Kidney (tissue), 14 donors: ENCODE results near the gene ACLY. TPM values are rescaled to one million over a fixed set of nuclear protein-coding genes. Genes with fewer than 3 reads are reported as not detected.

Experiments used
- DNase-seq, 5 donors: peaks; one replicate each; pipeline ENCODE4 v3.0.0-alpha.2; 2013 to 2020
- FAIRE-seq: peaks from 2 replicates; lab custom pipeline; 2012; peaks lifted over from hg19 to GRCh38; lab: Jason Lieb, UNC
- H3K27ac ChIP-seq, 2 donors: one replicate each; pipeline ENCODE4 v1.7.0; 2013; ENCODE audit warnings: low read depth in 2 of 2, low read length in 2 of 2, inconsistent platforms in 1 of 2
- H3K27me3 ChIP-seq: one replicate; pipeline ENCODE4 v1.7.1; 2013; ENCODE audit warnings: low read length, inconsistent platforms; ENCODE audit not compliant: control insufficient read depth, insufficient read depth
- H3K36me3 ChIP-seq, 3 donors: one replicate each; pipeline versions ENCODE4 v1.7.0 to v1.7.1; 2013; ENCODE audit warnings: low read length in 3 of 3, control low read depth in 1 of 3, inconsistent platforms in 1 of 3; ENCODE audit not compliant: insufficient read depth in 3 of 3, control insufficient read depth in 2 of 3
- H3K4me1 ChIP-seq, 3 donors: one replicate each; pipeline versions ENCODE4 v1.7.0 to v1.7.1; 2013; ENCODE audit warnings: low read length in 3 of 3, inconsistent platforms in 1 of 3, low read depth in 1 of 3; ENCODE audit not compliant: control insufficient read depth in 2 of 3, insufficient read depth in 2 of 3
- H3K4me3 ChIP-seq, 3 donors: one replicate each; pipeline versions ENCODE4 v1.7.0 to v1.8.1; 2013; ENCODE audit warnings: low read length in 3 of 3, control low read depth in 1 of 3, inconsistent platforms in 1 of 3
- H3K9ac ChIP-seq, 3 donors: one replicate each; pipeline versions ENCODE4 v1.7.0 to v1.7.1; 2013; ENCODE audit warnings: low read length in 3 of 3, control low read depth in 1 of 3, inconsistent platforms in 1 of 3
- H3K9me3 ChIP-seq, 3 donors: one replicate each; pipeline versions ENCODE4 v1.7.0 to v1.7.1; 2013; ENCODE audit warnings: low read length in 3 of 3, control low read depth in 1 of 3, inconsistent platforms in 1 of 3; ENCODE audit not compliant: control insufficient read depth in 2 of 3, insufficient read depth in 1 of 3
- intact Hi-C: fragments of 100-400 bp; cut with DNase I; formaldehyde crosslinking; loops from one replicate; pipeline ENCODE4 v1.11.1; 2022
- polyA plus RNA-seq: library from polyadenylated mRNA; stranded (reverse); fragments of 350-450 nt; fragmentation: Illumina TruSeq; extraction: RNeasy Lipid Tissue Mini Kit (QIAGEN cat#74804); gene quantifications from one replicate; pipeline ENCODE4 v1.2.3, GENCODE V29; 2014; ENCODE audit warnings: low read depth, low replicate concordance; ENCODE audit not compliant: insufficient read depth
- total RNA-seq: library from RNA; stranded (reverse); fragmentation: NEBNext Ultra II Directional; extraction: Animal tissue kit (Norgen Biotek cat#: 25700); gene quantifications from one replicate; pipeline ENCODE4 v1.2.1, GENCODE V29; 2021
- TF ChIP-seq, protein P1 (sequence below): IDR thresholded peaks from 3 replicates; pipeline ENCODE4 v1.5.1; 2012; ENCODE audit warnings: mild to moderate bottlenecking, moderate library complexity, borderline replicate concordance; ENCODE audit not compliant: insufficient read depth; ENCODE audit errors: extremely low read depth
- donor health status: control.
- donor health status: control.
- donor health status: control.
- donor health status: control.
- donor health status: control.
- donor health status: DM: yes; HTN: yes; CAD: no.
- donor health status: Normal renal cell carcinoma (clear cell type).

Gene ACLY
- total and polyA plus RNA-seq, 2 donors from 2014 or later: 33.7 to 104 TPM

DNA sequence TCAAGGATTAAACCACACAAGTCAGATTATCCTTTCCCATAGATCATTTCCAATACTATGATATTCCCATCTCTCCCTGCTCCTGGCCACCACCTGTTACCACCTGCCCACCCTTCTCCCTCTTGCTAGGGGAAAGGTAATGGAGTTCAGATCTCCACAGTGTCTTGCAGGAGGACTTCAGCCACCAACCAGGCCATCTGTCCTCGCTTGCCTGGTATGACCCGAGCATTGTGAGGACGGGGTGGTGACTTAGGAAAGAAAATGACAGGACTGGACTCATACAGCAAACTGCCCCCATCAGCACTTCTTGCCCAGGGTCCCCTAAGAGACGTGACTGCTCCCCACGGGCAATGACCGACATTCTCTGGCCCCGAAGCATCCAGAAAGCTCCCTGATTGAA is 95.2 kb downstream of the ACLY start:
- no peaks in the 10 kb centered on the region for H3K4me1 ChIP-seq
- no peak overlapping the region for H3K4me3 ChIP-seq
- H3K9ac ChIP-seq: no peak overlapping the region
- intact Hi-C loops: no loop called here
- no peak overlapping the region for H3K27ac ChIP-seq
- no peak for DNase-seq
- no peaks in the 10 kb centered on the region for H3K27me3 ChIP-seq
- peaks cover 0 to 16% (median 2%) of the 10 kb centered on the region in 3 donors for H3K36me3 ChIP-seq
- TF ChIP-seq, protein P1, sequence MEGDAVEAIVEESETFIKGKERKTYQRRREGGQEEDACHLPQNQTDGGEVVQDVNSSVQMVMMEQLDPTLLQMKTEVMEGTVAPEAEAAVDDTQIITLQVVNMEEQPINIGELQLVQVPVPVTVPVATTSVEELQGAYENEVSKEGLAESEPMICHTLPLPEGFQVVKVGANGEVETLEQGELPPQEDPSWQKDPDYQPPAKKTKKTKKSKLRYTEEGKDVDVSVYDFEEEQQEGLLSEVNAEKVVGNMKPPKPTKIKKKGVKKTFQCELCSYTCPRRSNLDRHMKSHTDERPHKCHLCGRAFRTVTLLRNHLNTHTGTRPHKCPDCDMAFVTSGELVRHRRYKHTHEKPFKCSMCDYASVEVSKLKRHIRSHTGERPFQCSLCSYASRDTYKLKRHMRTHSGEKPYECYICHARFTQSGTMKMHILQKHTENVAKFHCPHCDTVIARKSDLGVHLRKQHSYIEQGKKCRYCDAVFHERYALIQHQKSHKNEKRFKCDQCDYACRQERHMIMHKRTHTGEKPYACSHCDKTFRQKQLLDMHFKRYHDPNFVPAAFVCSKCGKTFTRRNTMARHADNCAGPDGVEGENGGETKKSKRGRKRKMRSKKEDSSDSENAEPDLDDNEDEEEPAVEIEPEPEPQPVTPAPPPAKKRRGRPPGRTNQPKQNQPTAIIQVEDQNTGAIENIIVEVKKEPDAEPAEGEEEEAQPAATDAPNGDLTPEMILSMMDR: no peak
- FAIRE-seq: no peak
- H3K9me3 ChIP-seq: no peaks in the 10 kb centered on the region

- Histone ChIP-seq H3K9ac (no peak overlapping the region), H3K27ac (no peak overlapping the region), H3K4me1 (no peaks in the 10 kb centered on the region), H3K4me3 (no peak overlapping the region), H3K9me3 (no peaks in the 10 kb centered on the region), H3K36me3 (peaks cover 0 to 16% (median 2%) of the 10 kb centered on the region in 3 donors), H3K27me3 (no peaks in the 10 kb centered on the region)
- TF ChIP-seq, protein P1: no peak
- DNase-seq (no peak), FAIRE-seq (no peak)
- intact Hi-C loops: no loop called here
Measured at GRCh38 chr17:41823141-41823524, 95.6 kb downstream of the ACLY start.

DNA sequence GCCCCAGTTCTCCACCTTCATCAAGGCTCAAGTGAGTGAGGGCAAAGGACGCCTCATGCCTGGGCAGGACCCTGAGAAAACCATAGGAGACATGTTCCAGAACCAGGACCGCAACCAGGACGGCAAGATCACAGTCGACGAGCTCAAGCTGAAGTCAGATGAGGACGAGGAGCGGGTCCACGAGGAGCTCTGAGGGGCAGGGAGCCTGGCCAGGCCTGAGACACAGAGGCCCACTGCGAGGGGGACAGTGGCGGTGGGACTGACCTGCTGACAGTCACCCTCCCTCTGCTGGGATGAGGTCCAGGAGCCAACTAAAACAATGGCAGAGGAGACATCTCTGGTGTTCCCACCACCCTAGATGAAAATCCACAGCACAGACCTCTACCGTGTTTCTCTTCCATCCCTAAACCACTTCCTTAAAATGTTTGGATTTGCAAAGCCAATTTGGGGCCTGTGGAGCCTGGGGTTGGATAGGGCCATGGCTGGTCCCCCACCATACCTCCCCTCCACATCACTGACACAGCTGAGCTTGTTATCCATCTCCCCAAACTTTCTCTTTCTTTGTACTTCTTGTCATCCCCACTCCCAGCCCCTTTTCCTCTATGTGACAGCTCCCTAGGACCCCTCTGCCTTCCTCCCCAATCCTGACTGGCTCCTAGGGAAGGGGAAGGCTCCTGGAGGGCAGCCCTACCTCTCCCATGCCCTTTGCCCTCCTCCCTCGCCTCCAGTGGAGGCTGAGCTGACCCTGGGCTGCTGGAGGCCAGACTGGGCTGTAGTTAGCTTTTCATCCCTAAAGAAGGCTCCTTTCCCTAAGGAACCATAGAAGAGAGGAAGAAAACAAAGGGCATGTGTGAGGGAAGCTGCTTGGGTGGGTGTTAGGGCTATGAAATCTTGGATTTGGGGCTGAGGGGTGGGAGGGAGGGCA is 96.3 kb downstream of the ACLY start:
- Histone ChIP-seq H3K27ac (no peak overlapping the region), H3K9ac (no peak overlapping the region), H3K36me3 (peaks cover 0 to 10% (median 2%) of the 10 kb centered on the region in 3 donors), H3K4me3 (no peak overlapping the region), H3K9me3 (no peaks in the 10 kb centered on the region), H3K27me3 (no peaks in the 10 kb centered on the region), H3K4me1 (no peaks in the 10 kb centered on the region)
- TF ChIP-seq, protein P1: no peak
- no peak for FAIRE-seq
- no peak for DNase-seq
- intact Hi-C loops: no loop called here
